ENCODE measurements around the gene ZNF444.
"Not testable (repeated sequence)": the region's sequence is repeated elsewhere in the genome, so short reads cannot be mapped to it uniquely, and the experiment has no call there.

Gene ZNF444

GRCh38 chr19:56148096-56148495 lies 7.0 kb downstream of the ZNF444 start:
- no peak for DNase-seq

DNA sequence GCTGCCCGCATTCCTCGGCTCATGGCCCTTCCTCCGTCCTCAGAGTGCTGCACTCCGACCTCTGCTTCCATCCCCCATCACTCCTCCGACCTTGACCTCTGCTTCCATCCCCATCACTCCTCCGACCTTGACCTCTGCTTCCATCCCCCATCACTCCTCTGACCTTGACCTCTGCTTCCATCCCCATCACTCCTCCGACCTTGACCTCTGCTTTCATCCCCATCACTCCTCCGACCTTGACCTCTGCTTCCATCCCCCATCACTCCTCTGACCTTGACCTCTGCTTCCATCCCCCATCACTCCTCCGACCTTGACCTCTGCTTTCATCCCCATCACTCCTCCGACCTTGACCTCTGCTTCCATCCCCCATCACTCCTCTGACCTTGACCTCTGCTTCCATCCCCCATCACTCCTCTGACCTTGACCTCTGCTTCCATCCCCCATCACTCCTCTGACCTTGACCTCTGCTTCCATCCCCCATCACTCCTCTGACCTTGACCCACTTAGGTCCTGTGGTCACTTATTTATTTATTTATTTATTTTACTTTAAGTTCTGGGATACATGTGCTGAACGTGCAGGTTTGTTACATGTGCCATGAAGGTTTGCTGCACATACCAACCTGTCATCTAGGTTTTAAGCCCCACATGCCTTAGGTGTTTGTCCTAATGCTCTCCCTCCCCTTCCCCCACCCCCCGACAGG lies 8.0 kb downstream of the ZNF444 start:
- DNase-seq, result not testable (repeated sequence)

DNA sequence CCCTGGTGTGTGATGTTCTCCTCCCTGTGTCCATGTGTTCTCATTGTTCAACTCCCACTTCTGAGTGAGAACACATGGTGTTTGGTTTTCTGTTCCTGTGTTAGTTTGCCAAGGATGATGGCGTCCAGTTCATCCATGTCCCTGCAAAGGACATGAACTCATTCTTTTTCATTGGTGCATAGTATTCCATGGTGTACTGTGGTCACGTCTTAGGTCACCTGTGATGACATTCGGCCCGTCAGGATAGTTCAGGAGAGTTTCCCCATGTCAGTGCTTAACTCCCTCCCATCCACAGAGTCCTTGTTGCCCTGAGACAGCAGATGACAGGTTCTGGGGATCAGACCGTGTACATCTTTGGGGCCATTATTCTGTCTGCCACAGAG lies 8.6 kb downstream of the ZNF444 start:
- no peak for DNase-seq

GRCh38 chr19:56150358-56150757 lies 9.3 kb downstream of the ZNF444 start:
- no peak for DNase-seq

GRCh38 chr19:56152644-56153043 lies 11.6 kb downstream of the ZNF444 start:
- DNase-seq, result no peak

- DNase-seq, result no peak
Observed at GRCh38 chr19:56153507-56153906, 12.4 kb downstream of the ZNF444 start.

GRCh38 chr19:56155124-56155687 lies 14.1 kb downstream of the ZNF444 start:
- no peak for DNase-seq

DNA sequence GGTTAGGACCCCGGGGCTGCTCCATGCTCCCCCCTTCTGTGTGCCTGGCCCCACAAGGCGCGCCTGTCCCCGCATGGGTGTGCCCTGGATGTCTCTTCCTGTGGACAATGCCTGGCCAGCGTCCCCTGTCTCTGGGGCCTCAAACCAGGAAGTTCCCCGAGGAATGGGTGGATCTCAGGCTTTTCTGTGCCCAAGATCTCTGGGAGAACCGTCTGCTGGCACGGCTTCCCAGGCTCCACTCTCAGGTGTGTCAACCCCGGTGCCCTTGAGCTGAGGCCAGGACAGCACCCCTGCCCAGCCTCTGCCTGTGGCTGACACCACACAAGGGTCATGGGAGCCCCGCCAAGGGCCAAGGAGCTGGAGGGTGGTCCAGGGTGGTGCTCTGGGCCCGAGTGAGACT lies 15.7 kb downstream of the ZNF444 start:
- no peak for DNase-seq

- DNase-seq, result no peak
Observed at GRCh38 chr19:56158170-56158757, 17.2 kb downstream of the ZNF444 start.

GRCh38 chr19:56159009-56159559 lies 18.0 kb downstream of the ZNF444 start:
- no peak for DNase-seq

GRCh38 chr19:56159622-56160271 lies 18.7 kb downstream of the ZNF444 start:
- DNase-seq, result no peak

DNA sequence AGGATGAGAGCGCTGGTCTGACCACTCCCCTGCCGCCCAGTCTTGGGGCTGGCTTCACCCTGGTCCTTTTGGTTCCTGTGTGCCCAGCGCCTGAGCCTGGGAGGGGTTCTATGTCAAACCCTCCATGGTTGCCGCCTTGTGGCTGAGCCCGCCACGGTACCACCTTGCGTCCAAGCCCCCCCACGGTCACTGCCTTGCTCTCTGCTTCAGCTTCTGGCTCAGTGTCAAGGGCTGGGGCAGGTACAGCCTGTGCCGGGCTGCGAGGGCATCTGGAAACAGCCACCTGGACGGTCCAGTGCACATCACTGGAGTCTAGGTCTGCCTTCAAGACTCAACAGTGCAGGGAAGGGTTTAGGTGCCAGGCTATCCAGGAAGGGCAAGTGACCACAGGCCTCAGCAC lies 20.4 kb downstream of the ZNF444 start:
- DNase-seq, result no peak

DNA sequence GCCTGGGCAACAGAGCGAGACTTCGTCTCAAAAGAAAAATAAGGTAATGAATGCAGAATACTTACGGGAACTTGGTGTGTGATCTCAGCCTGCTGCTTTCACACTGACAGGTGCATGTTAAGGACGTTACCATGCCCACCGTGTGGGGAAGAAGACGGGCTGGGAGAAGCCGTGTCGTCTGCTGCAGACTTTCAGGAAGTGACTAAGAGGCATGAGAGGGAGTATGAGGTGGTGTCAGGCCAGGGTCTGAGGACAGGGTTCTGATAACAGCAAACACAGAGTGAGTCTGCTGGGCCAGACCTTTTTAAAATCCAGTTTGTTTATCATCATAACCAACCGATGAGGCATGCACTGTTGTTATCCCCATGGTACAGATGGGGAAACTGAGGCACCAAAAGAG lies 21.2 kb downstream of the ZNF444 start:
- peak; percentile 11 for DNase-seq

DNA sequence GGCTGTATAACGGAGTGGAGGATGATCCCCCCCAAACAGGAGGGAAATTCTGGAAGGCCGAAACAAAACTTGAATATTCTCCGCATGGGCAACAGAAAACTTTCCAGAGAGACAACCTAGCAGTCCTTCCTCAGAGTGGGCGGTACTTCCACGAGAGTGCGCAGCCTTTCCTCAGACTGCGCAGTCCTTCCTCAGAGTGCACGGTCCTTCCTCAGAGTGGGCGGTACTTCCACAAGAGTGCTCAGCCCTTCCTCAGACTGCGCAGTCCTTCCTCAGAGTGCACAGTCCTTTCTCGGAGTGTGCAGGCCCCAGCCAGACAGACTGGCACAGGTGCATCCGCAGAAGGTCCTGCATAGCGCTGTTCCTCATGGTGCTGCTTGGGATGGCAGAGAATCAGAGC lies 22.0 kb downstream of the ZNF444 start:
- DNase-seq, result no peak

DNA sequence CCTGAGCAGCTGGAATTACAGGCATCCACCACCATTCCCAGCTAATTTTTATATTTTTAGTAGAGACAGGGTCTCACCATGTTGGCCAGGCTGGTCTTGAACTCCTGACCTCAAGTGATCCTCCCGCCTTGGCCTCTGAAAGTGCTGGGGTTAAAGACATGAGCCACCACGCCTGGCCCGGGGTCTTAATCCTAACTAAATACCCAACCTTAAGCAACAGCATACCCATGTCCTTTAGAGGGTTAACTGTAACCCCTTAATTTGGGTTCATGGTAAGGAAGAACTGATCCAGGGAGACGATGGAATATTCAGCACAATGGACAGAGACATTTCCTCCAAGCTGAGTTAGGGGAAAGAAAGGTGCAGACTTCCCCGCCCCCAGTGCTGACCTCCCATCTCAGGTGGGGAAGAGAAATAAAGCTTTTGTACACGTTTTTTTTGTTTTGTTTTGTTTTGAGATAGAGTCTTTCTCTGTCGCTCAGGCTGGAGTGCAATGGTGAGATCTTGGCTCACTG lies 26.0 kb downstream of the ZNF444 start:
- no peak for DNase-seq

DNA sequence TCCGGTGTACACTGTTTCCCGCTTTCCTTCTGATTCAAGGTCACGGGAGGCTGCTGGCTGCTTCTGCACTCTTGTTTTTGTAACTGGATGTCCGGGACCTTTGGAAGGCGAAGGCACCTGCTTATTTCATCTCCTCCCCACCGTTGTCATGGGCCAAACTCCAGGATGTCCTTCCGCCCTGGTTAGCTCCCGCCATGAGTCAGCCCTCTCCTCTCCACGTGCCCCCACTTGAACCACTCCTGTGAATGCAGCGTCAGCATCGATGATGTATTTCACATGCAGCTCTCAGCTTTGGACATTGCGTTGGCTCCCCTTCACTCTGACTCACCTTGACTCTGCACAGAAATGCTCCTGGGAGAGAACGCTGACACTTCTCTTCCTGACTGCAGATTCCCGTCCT lies 29.2 kb downstream of the ZNF444 start:
- DNase-seq, result no peak

- no peak for DNase-seq
Observed at GRCh38 chr19:56174086-56174485, 33.0 kb downstream of the ZNF444 start.

DNA sequence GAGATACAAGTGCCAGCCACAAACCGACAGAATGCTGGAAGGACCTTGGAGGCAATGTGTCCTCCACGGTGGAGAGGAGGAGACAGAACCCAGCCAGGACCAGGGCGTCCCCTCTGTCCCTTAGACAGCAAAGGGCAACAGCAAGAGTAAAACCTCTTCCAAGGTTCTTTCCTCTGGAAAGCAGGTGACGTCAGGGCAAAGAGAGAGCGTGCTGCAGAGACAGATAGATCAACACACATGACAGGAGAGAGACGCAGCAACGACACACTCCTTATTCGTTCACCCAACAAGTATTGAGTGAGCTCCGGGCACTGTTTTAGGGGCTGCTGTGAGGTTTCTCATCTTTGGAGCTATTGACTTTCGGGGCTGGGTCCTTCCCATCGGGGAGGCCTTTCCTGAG lies 33.5 kb downstream of the ZNF444 start:
- DNase-seq, result no peak

DNA sequence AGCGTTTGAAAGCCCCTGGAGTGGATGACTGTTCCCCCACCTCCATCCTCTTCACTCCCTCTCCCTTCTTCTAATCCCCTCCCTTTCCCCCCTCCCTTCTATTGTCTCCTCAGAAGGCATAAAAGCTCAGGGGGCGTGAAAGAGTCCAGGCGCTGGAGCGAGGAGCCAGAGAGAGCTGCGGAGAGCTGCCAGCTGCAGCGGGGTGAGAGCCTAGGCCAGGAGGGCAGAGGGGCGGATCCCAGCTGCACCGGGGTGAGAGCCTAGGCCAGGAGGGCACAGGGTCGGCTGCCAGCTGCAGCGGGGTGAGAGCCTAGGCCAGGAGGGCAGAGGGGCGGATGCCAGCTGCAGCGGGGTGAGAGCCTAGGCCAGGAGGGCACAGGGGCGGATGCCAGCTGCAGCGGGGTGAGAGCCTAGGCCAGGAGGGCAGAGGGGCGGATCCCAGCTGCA lies 34.8 kb downstream of the ZNF444 start, which contains the start of gene GALP:
TSS of gene GALP (plus strand) at position 148 of the 447 bp plus-strand sequence. CDS start 1,101 bp downstream, outside the sequence.
- DNase-seq, result not testable (repeated sequence)

GRCh38 chr19:56176310-56176709 lies 35.2 kb downstream of the ZNF444 start:
- not testable (repeated sequence) for DNase-seq

DNA sequence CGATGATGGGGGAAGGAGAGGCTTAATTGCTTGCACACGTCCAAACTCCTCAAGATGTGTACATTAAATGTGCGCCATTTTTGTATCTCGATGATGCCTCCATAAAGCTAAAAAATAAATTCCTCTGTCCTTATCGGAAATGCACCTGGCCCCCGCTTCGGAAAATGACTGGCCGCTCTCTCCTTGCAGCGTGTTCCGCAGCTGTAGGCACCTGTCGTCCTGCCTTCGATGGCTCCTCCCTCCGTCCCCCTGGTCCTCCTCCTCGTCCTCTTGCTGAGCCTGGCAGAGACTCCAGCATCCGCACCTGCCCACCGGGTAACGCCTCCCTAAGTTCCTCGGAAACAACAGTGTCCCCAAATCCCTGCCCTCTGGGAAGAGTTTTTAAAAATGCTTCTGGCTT lies 35.8 kb downstream of the ZNF444 start:
- no peak for DNase-seq

- no peak for DNase-seq
Observed at GRCh38 chr19:56177564-56178243, 36.6 kb downstream of the ZNF444 start.

- DNase-seq, result no peak
Observed at GRCh38 chr19:56189785-56190184, 48.7 kb downstream of the ZNF444 start.

Measured in EL (cell line).